Adipose tissue (tissue), 3 donors: ENCODE data around the gene ANLN. TPM values are rescaled to one million over a fixed set of nuclear protein-coding genes. Genes with fewer than 3 reads are reported as not detected.
"Not testable (repeated sequence)": the region's sequence is repeated elsewhere in the genome, so short reads cannot be mapped to it uniquely, and the experiment has no call there.

Experiments
- H3K27ac ChIP-seq: one replicate; pipeline ENCODE4 v1.5.1; 2013; ENCODE audit warnings: low read depth, low read length
- WGBS, 3 donors: extraction: QIAGEN DNeasy Blood & Tissue Kit; methylation state at CpG; one replicate each; pipeline ENCODE4 v1.1.7; 2013; 5-methylcytosine and 5-hydroxymethylcytosine counted together
- polyA plus RNA-seq, 3 donors: library from polyadenylated mRNA; stranded (reverse); fragments of 200-250 nt; gene quantifications; one replicate each; pipeline ENCODE4 v1.2.3, GENCODE V29; 2013
- donor health status: healthy with polysubstance abuse.
- donor health status: Bipolar disorder and iron deficiency.
- donor health status: healthy.

Gene ANLN
- polyA plus RNA-seq, 3 donors: 0.10 to 1.2 (median 0.37) TPM

GRCh38 chr7:36370046-36370445 is 19.6 kb upstream of the ANLN start:
- 84 to 88% (median 86%) methylated on average over 2 of the region's 2 CpGs for WGBS, 3 donors
- H3K27ac ChIP-seq: no peak overlapping the region

GRCh38 chr7:36372156-36372555 is 17.5 kb upstream of the ANLN start:
- 65 to 72% (median 66%) methylated on average over 4 of the region's 4 CpGs for WGBS, 3 donors
- no peak overlapping the region for H3K27ac ChIP-seq

GRCh38 chr7:36378555-36378954 is 11.1 kb upstream of the ANLN start:
- 79 to 83% (median 83%) methylated on average over 7 of the region's 7 CpGs for whole genome bisulfite sequencing, 3 donors
- H3K27ac ChIP-seq: not testable (repeated sequence)

- WGBS, 3 donors: 68 to 79% (median 72%) methylated on average over 2 of the region's 2 CpGs
These were observed 9.7 kb upstream of the ANLN start for GRCh38 chr7:36379831-36380504.

GRCh38 chr7:36381056-36381455 is 8.6 kb upstream of the ANLN start:
- whole genome bisulfite sequencing, 3 donors: 86 to 94% (median 89%) methylated on average over 2 of the region's 2 CpGs

More at GRCh38 chr7:36379831-36380504, 9.7 kb upstream of the ANLN start:
- H3K27ac ChIP-seq: no peak overlapping the region

GRCh38 chr7:36383284-36383683 is 6.4 kb upstream of the ANLN start:
- WGBS, 3 donors: 85 to 100% (median 96%) methylated on average over 3 of the region's 3 CpGs
- H3K27ac ChIP-seq: not testable (repeated sequence)

More at GRCh38 chr7:36381056-36381455, 8.6 kb upstream of the ANLN start:
- no peak overlapping the region for H3K27ac ChIP-seq

GRCh38 chr7:36385646-36386045 is 4.0 kb upstream of the ANLN start:
- H3K27ac ChIP-seq: not testable (repeated sequence)
- WGBS, 3 donors: 97 to 99% (median 98%) methylated on average over 3 of the region's 3 CpGs

- WGBS, 3 donors: 42 to 71% (median 69%) methylated on average over 7 of the region's 7 CpGs
These were observed 2.0 kb upstream of the ANLN start for GRCh38 chr7:36387435-36388231.

GRCh38 chr7:36388423-36388822 is 1.2 kb upstream of the ANLN start:
- 52 to 64% (median 57%) methylated on average over 4 of the region's 4 CpGs for WGBS, 3 donors
- H3K27ac ChIP-seq: no peak overlapping the region

More at GRCh38 chr7:36387435-36388231, 2.0 kb upstream of the ANLN start:
- no peak overlapping the region for H3K27ac ChIP-seq

GRCh38 chr7:36390199-36391090 is 783 bp downstream of the ANLN start:
- WGBS, 3 donors: 1 to 2% (median 2%) methylated on average over 26 of the region's 26 CpGs
- H3K27ac ChIP-seq: no peak overlapping the region

- 48 to 50% (median 49%) methylated on average over 10 of the region's 10 CpGs for WGBS, 3 donors
- H3K27ac ChIP-seq: no peak overlapping the region
These were observed 2.0 kb downstream of the ANLN start for GRCh38 chr7:36391436-36392198.

GRCh38 chr7:36393826-36394225 is 4.2 kb downstream of the ANLN start:
- 86 to 96% (median 89%) methylated on average over 1 of the region's 1 CpG for WGBS, 3 donors

GRCh38 chr7:36395171-36395894 is 5.7 kb downstream of the ANLN start:
- no peak overlapping the region for H3K27ac ChIP-seq
- 93 to 97% (median 96%) methylated on average over 1 of the region's 1 CpG for WGBS, 3 donors

More at GRCh38 chr7:36393826-36394225, 4.2 kb downstream of the ANLN start:
- H3K27ac ChIP-seq: no peak overlapping the region

- WGBS, 3 donors: 95 to 96% (median 96%) methylated on average over 4 of the region's 4 CpGs
- no peak overlapping the region for H3K27ac ChIP-seq
These were observed 6.5 kb downstream of the ANLN start for GRCh38 chr7:36396150-36396549.

GRCh38 chr7:36400036-36400435 is 10.4 kb downstream of the ANLN start:
- H3K27ac ChIP-seq: no peak overlapping the region
- WGBS, 3 donors: 74 to 92% (median 89%) methylated on average over 3 of the region's 3 CpGs

- WGBS, 3 donors: 93 to 100% (median 96%) methylated on average over 3 of the region's 3 CpGs
- H3K27ac ChIP-seq: no peak overlapping the region
These were observed 10.9 kb downstream of the ANLN start for GRCh38 chr7:36400606-36401005.

GRCh38 chr7:36403452-36403851 is 13.8 kb downstream of the ANLN start:
- H3K27ac ChIP-seq: no peak overlapping the region
- 96 to 97% (median 97%) methylated on average over 7 of the region's 7 CpGs for WGBS, 3 donors
